K562 (cell line): ENCODE measurements around the gene CITED2. TPM values are rescaled to one million over a fixed set of nuclear protein-coding genes. Genes with fewer than 3 reads are reported as not detected.

Experiments used
- ARID3B ChIP-seq: fragments of 250-450 bp; sonication (Bioruptor Pico); IDR thresholded peaks from 2 replicates; pipeline ENCODE4 v1.4.0; 2020; ENCODE audit warnings: borderline replicate concordance
- CCNT2 ChIP-seq: IDR thresholded peaks from 2 replicates; pipeline ENCODE4 v1.6.1; 2011; ENCODE audit warnings: borderline replicate concordance, low read depth, mild to moderate bottlenecking, moderate library complexity, mixed read lengths, low read length; ENCODE audit not compliant: insufficient read length; ENCODE audit errors: extremely low read depth
- CREB5 ChIP-seq: fragments of 250-450 bp; sonication (Bioruptor Pico); IDR thresholded peaks from 2 replicates; pipeline ENCODE4 v1.5.0; 2020; ENCODE audit warnings: mild to moderate bottlenecking
- DNMT1 ChIP-seq: fragments of 450-650 bp; IDR thresholded peaks from 2 replicates; pipeline ENCODE4 v1.6.1; 2016; ENCODE audit warnings: antibody characterized with exemption, mild to moderate bottlenecking
- DPF2 ChIP-seq: fragments of 450-650 bp; IDR thresholded peaks from 2 replicates; pipeline ENCODE4 v1.6.1; 2016
- ETV6 ChIP-seq, 3 experiments: fragments of 150-350 bp in 1 of 3; sonication (generic) in 1 of 3; formaldehyde crosslinking in 1 of 3; IDR thresholded peaks; 2 replicates each; pipeline versions ENCODE4 v1.6.1 to v1.8.0; 2014 to 2022; ENCODE audit warnings: borderline replicate concordance in 2 of 3, low read depth in 2 of 3, antibody characterized with exemption in 1 of 3, low read length in 1 of 3, mild to moderate bottlenecking in 1 of 3, missing genetic modification reagents in 1 of 3
- FOXM1 ChIP-seq, 2 experiments: fragments of 450-650 bp in 1 of 2; sonication (generic) in 1 of 2; formaldehyde crosslinking in 1 of 2; IDR thresholded peaks; 2 replicates each; pipeline versions ENCODE4 v1.6.1 to v1.9.0; 2017 to 2022; ENCODE audit warnings: low read depth in 2 of 2, mild to moderate bottlenecking in 2 of 2, missing genetic modification reagents in 1 of 2, moderate library complexity in 1 of 2
- HDAC2 ChIP-seq: fragments of 450-650 bp; IDR thresholded peaks from 2 replicates; pipeline ENCODE4 v1.6.1; 2016; ENCODE audit warnings: mild to moderate bottlenecking
- HMGXB4 ChIP-seq: sonication (generic); formaldehyde crosslinking; IDR thresholded peaks from 2 replicates; pipeline ENCODE4 v1.8.1; 2023; ENCODE audit warnings: mild to moderate bottlenecking, missing genetic modification reagents
- JUN ChIP-seq, 2 experiments: sonication (generic) in 1 of 2; formaldehyde crosslinking in 1 of 2; IDR thresholded peaks; 2 replicates each; pipeline versions ENCODE4 v1.6.1 to v1.8.0; 2012 to 2022; ENCODE audit warnings: borderline replicate concordance in 2 of 2, mild to moderate bottlenecking in 2 of 2, improper control_type of control experiment in 1 of 2, low read depth in 1 of 2, low read length in 1 of 2, missing genetic modification reagents in 1 of 2
- MLLT1 ChIP-seq, 2 experiments: fragments of 450-650 bp; IDR thresholded peaks; 2 replicates each; pipeline ENCODE4 v1.6.1; 2016
- MYBL2 ChIP-seq, 2 experiments: fragments of 450-650 bp in 1 of 2; sonication (generic) in 1 of 2; formaldehyde crosslinking in 1 of 2; IDR thresholded peaks; 2 replicates each; pipeline versions ENCODE4 v1.6.1 to v1.8.1; 2017 to 2022; ENCODE audit warnings: borderline replicate concordance in 1 of 2, inconsistent platforms in 1 of 2, low read depth in 1 of 2, mild to moderate bottlenecking in 1 of 2, missing genetic modification reagents in 1 of 2, moderate library complexity in 1 of 2
- NCOA4 ChIP-seq: fragments of 450-650 bp; IDR thresholded peaks from 2 replicates; pipeline ENCODE4 v1.6.1; 2018; ENCODE audit warnings: mild to moderate bottlenecking; ENCODE audit not compliant: partially characterized antibody
- NR1H2 ChIP-seq: sonication (generic); formaldehyde crosslinking; IDR thresholded peaks from 2 replicates; pipeline ENCODE4 v1.4.0; 2020; ENCODE audit warnings: mild to moderate bottlenecking, missing genetic modification reagents
- SMARCB1 ChIP-seq: IDR thresholded peaks from 2 replicates; pipeline ENCODE4 v1.6.1; 2011; ENCODE audit warnings: improper control_type of control experiment, low read depth; ENCODE audit not compliant: insufficient read length
- SMC3 ChIP-seq: conservative IDR thresholded peaks from 2 replicates; pipeline ENCODE4 v1.6.1; 2011; ENCODE audit warnings: low read depth, low read length, improper control_type of control experiment; ENCODE audit not compliant: insufficient read depth
- TBP ChIP-seq: optimal IDR thresholded peaks from 2 replicates; pipeline ENCODE3; 2011; ENCODE audit warnings: low read depth, low read length, improper control_type of control experiment
- TRIM24 ChIP-seq, 2 experiments: fragments of 450-650 bp; IDR thresholded peaks; 2 replicates each; pipeline ENCODE4 v1.6.1; 2016
- ZNF75A ChIP-seq: fragments of 450-650 bp; formaldehyde crosslinking; IDR thresholded peaks from 2 replicates; pipeline ENCODE4 v1.4.0; 2020; ENCODE audit warnings: mild to moderate bottlenecking
- polyA plus RNA-seq, 8 experiments: library from polyadenylated mRNA; depleted of rRNA in 4 of 8; stranded (reverse) in 5 of 8; unstranded in 3 of 8; fragments of >200 nt; fragmentation: Nextera tagmentation in 2 of 8; fragmentation: Illumina TruSeq in 1 of 8; extraction: Ambion mirVana in 2 of 8; extraction: Trizol in 1 of 8; gene quantifications; 2 replicates each; pipeline versions ENCODE4 v1.2.1 to v1.2.3, GENCODE V29; 2011 to 2014; ENCODE audit warnings: inconsistent platforms in 1 of 8, missing spikeins in 1 of 8
- total RNA-seq, 7 experiments: library from RNA; depleted of rRNA in 6 of 7; stranded (reverse); fragments of >200 nt in 6 of 7; fragmentation: Illumina TruSeq in 2 of 7; extraction: Trizol in 2 of 7; gene quantifications; 2 replicates each; pipeline versions ENCODE4 v1.2.1 to v1.2.3, GENCODE V29; 2011 to 2021; ENCODE audit warnings: low replicate concordance in 1 of 7

Gene CITED2
- total and polyA plus RNA-seq, 9 of the 15 experiments (the other 6 are each of a cell fraction or from before 2014, with no cell fraction given): 0.21 to 86.1 (median 17.5) TPM

GRCh38 chr6:139373154-139373927 is 1.1 kb downstream of the CITED2 start (continued):
- TF ChIP-seq MLLT1 (IDR thresholded peaks at IDR 0.05) (0 out of 4 replicates have a peak, but pooled peaks of 1 of the 2 experiments have one; percentile 46), SMC3 (0 out of 2 replicates have a peak, but pooled peaks have one; percentile 33), TBP (peak; percentile 17), HDAC2 (no peak), ARID3B (no peak), ZNF75A (no peak), SMARCB1 (no peak), NCOA4 (no peak), FOXM1 (IDR thresholded peaks at IDR 0.05; ENCODE audit: low read depth) (no peak), FOXM1 (CRISPR knock-in tag; IDR thresholded peaks at IDR 0.05; ENCODE audit: low read depth) (no peak), DNMT1 (no peak), ETV6 (IDR thresholded peaks at IDR 0.05; ENCODE audit: borderline replicate concordance in 1 of 2, low read depth in 2 of 2, low read length in 1 of 2) (no peak), ETV6 (CRISPR knock-in tag; IDR thresholded peaks at IDR 0.05; ENCODE audit: borderline replicate concordance) (no peak), DPF2 (no peak), NR1H2 (CRISPR knock-in tag) (no peak), HMGXB4 (CRISPR knock-in tag) (peak; percentile 81; the same call in 1 of the 2 replicates), MYBL2 (IDR thresholded peaks at IDR 0.05; ENCODE audit: low read depth) (no peak), MYBL2 (CRISPR knock-in tag; IDR thresholded peaks at IDR 0.05; ENCODE audit: borderline replicate concordance) (no peak), CCNT2 (peak; percentile 78), TRIM24 (IDR thresholded peaks at IDR 0.05) (no peak), JUN (IDR thresholded peaks at IDR 0.05; ENCODE audit: borderline replicate concordance, low read depth, low read length) (no peak), JUN (CRISPR knock-in tag; IDR thresholded peaks at IDR 0.05; ENCODE audit: borderline replicate concordance) (0 out of 2 replicates have a peak, but pooled peaks have one; percentile 54), CREB5 (no peak)
